GM18499 (cell line): ENCODE results near the gene ALKBH4.
"Not testable (repeated sequence)": the region's sequence is repeated elsewhere in the genome, so short reads cannot be mapped to it uniquely, and the experiment has no call there.

Experiments used
- ATAC-seq: cut with Tn5 transposase; IDR thresholded peaks from one replicate; pipeline ENCODE4 v1.9.1; 2021; ENCODE audit warnings: moderate number of reproducible peaks; ENCODE audit not compliant: insufficient read depth, unreplicated experiment

Gene ALKBH4

DNA sequence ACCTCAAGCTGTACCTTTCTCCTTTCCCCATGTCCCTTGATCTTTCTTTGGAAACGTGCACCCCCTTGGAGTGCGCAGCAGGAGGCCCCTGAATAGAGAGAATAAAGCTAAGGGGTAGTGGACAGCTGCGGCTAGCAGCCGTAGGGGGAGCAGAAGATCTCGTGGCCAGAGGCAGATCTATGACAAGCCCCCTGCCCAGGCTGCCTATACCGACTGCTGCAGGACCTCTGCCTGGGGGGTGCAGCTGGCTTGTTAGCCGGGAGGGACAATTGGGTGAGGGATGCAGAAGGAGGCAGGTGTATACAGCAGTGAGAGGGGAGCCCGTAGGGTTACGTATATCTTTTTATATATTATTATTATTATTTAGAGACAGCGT is 14.5 kb upstream of the ALKBH4 start:
- peak; percentile 27 for ATAC-seq

DNA sequence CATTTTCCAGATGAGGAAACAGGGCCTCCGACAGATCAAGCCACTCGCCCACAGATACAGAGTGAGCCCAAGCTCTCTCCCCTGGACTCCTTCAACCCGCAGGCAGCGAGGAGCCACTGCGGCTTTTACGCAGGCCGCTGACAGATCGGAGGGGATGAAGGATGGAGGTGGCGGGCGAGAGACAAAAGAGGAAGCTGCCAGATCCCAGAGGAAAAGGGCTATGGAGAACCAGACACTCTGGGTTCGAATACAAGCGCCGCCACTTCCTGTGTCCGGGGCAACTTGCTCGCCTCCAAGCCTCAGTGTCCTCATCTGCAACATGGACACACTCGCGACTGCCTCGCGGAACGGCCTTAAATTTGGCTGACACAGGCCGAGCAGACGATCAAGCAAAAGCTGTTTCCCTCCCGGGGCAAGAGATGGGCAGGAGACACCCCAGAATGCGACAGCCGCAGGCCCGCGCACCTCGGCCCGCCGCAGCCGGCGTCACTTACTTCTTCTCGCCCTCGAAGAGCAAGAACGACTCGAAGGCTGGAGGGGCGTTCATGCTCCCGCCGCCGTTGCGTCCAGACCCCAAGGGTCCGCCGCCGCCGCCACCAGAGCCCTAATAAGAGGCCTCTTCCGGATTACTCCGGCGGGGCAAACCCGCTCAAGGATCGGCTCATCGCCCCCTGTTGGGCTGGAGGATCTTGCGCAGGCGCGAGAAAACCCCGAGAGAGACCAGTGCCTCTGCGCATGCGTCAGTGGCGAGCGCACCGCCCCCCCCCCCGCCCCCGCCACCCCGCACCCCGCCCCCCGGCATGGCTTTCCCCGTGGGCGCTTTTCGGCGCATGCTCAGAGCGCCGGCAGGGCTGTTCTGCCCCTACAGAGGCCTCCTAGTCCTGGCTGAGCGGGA is 13.9 kb upstream of the ALKBH4 start, which contains the start of gene POLR2J:
Gene POLR2J, minus strand, starts transcription at position 609 of the 895 bp plus-strand sequence. Its CDS starts 62 bp downstream, at position 547.
- peak; percentile 52 for ATAC-seq

DNA sequence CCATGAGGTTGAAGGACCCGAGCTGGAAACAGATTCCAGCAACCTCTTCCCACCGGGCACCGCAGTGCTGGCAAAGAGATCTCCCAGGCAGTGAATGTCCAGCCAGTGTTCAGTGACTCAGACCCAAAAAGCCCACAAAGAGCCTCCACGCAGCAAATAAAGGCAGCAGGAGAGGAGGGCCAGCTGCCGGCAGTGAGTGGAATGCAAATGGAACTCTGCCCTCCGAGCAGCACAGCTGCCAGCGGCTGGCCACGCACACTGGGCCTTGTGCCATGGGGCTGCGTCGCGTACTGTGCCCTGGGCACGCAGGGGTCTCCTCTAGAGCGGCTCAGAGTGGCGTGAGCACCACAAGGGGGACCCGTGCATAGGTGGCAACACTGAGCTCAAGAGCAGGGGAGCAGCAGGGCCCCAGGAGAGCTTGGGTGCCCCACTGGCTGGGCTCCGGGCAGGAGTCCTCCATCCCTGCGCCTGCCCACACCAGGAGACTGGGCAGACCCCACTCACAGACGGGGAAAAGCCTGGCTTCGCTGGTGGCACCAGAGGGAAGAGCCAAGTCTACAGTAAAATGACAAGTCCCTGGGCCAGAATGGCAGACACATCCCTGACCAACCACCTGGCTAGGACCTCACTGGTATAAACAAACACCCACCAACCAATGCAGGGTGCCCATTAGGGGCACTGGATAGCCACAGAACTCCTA is 10.2 kb upstream of the ALKBH4 start:
- not testable (repeated sequence) for ATAC-seq

DNA sequence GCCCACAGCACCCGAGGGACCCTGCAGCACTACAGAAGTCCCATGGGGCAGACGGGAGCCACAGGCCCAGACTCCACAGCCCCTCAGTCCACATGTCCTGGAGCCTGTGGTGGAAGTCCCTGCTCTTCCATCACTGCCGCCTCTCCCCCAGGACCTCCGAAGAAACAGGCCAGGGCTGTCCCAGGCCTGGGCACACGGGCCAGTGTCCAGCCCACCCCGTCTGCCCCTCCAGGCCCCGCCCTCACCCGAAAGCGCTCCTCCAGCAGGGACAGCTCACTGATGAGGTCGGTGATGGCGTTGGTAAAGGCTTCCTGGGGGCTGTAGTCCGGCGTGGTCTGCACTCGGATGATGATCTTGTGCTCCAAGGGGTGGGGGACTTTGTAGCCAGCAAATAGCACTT is 9.5 kb upstream of the ALKBH4 start:
- not testable (repeated sequence) for ATAC-seq

DNA sequence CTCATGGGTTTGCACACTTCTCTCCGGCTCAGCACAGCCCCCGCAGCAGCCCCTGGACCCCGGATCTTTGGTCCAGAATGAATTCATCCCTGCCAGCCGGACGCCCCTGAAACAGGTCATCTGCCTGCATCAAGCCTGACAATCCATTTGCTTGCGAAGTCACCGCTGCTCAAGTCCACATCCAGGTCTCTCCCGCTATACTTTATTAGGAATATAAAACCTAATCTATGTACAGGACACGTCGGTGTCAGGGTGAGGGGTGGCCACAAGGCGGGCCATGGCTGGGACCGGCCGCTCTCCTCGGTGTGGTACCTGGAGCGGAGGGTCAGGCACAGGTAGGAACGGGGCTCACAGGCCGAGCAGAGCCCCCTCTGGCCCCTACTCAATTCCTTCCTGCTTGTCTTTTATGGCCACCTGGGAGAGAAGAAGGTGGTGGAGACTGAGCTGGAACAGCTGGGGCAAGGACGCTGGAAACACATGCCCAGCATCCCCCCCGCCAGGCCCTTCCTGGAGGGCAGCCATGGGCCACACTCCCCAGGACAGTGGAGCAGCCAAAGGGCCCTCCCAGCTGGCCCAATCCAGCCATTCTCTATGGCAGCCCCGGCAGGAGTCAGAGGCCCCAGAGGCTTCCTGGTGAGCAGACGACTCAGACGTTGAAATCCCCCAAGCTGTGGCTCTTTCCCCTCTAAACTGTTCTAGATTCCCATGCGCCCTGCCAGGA is 8.8 kb upstream of the ALKBH4 start:
- ATAC-seq = no peak

DNA sequence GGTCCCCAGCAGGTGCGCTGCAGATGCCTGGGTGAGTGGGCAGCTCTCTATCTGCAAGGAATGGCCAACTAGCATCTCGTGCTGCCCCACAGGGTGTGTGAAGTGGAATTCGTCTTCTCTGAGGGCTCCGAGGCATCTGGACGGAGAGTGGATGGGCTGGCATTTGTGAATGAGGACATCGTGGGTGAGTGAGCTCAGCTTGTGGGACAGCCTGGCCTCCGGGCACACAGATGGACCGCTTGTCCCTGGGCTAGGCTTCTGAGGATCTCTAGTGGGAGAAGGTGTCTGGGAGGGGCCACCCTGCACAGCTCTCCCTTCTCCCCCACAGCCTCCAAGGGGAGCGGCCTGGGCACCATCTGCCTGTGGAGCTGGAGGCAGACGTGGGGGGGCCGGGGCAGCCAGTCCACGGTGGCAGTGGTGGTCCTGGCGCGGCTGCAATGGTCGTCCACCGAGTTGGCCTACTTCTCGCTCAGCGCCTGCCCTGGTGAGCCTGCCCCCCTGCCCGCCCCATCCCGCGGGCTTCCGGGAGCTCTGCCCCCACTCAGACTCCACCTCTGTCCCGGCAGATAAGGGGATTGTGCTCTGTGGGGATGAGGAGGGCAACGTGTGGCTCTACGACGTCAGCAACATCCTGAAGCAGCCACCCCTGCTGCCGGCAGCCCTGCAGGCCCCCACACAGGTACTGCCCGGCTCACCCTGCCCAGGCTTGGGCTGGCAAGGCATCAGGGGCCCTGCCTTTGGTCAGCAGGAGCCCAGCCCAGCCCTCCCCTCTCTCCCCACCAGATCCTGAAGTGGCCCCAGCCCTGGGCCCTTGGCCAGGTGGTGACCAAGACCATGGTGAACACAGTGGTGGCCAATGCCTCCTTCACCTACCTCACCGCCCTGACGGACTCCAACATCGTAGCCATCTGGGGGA is 7.7 kb upstream of the ALKBH4 start:
- no peak for ATAC-seq

DNA sequence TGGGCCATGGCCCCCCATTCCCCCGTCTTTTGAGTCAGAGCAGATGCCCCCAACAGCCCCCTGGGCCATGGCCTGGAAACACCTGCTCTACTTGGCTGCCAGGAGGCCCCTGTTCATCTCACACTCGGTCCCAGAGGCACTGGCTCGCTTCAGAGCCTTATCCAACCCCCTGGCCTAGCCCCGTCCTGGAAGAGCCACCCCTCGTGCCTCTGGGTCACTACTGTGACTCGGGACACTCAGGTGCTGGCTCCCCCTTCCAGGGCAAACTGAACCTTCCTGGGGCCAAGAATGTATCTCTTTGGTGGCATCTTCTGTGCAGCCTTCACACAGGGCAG is 7.1 kb upstream of the ALKBH4 start:
- no peak for ATAC-seq

DNA sequence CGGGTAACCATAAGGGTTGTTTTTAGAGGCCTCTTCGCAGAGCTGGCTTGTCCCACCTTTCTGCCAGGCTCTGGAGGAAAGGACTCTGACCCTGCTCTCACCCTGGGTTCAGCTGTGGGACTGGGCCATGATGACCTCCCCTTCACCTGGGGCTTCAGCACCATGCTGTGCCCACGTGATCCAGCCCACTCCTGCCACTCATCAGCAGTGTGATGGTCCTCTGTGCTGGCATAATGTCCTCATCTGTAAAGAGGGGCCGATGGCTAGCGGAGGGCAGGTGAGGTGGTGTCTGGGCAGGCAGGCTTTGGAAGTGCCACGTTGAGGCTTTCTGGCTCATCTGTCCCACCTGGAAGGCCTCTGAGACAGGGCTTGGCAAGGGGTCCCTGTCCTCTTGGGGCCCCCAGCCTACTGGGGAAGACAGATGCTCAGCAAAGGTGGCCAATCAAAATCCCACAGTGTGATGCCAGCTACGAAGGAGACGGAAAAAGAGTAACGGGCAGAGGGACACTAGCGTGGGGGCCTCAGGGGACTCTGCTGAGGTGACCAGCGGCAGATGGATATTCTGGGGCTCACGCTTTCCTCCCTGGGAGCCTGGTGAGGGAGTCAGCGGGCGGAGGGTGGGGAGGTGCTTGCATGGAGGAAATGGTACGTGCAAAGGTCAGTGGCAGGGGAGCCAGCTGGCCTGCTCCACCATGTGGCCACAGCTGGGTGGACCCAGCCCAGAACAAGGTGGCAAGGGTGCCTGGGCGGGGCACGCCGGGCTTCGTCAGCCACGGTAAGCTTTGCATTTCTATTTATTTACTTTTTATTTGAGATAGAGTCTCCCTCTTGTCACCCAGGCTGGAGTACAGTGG is 5.5 kb upstream of the ALKBH4 start:
- ATAC-seq = no peak

DNA sequence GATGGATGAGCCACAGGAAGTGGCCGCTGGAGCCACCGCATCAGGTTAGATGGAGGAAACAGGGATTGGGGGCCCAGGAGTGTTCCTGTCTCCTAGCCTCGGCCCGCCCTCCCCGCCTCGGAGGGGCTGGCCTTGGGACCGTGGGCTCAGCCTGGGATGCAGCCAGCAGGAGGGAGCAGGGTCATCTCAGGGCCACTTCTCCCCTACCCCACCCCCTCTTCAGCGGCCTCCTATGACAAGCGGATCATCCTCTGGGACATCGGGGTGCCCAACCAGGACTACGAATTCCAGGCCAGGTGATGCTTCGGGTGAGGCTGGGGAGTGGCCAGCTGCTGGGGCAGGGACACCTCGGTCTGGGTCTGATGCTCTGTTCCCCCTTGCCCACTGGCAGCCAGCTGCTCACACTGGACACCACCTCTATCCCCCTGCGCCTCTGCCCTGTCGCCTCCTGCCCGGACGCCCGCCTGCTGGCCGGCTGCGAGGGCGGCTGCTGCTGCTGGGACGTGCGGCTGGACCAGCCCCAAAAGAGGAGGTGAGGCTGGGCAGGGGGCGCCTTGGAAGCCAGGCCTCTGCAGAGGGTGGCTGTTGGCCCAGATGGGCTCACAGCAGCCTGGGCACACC is 4.8 kb upstream of the ALKBH4 start:
- no peak for ATAC-seq

DNA sequence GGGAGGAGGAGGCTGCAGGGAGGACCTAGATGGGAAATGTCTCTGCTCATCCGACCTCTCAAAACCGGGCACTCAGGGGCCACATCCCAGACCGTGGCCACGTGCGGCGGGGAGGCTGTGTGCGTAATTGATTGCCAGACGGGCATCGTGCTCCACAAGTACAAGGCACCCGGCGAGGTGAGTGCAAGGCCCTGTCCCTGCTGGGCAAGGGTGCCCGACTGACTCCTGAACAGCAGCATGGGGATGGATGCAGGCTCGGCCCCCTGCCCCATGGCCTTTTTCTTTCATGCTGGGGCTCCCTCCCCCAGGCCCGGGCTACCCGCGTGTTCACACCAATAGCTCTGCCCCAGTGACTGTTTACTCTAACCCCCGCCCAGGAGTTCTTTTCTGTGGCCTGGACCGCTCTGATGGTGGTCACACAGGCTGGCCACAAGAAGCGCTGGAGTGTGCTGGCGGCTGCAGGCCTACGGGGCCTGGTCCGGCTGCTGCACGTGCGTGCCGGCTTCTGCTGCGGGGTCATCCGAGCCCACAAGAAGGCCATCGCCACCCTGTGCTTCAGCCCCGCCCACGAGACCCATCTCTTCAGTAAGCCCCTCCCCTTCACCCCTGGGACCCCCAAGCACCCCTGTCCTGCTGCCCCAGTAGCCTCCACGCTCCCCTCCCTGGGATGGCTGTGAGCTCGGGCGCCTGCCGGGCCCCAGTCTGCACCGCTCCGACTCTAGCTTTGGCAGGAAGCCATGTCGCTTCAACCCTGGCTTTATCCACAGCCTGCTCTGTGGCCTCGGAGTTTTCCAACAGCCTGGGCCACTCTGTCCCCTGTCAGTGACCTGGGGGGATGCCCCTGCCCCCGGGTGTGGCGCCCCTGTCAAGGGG is 4.1 kb upstream of the ALKBH4 start:
- no peak for ATAC-seq

DNA sequence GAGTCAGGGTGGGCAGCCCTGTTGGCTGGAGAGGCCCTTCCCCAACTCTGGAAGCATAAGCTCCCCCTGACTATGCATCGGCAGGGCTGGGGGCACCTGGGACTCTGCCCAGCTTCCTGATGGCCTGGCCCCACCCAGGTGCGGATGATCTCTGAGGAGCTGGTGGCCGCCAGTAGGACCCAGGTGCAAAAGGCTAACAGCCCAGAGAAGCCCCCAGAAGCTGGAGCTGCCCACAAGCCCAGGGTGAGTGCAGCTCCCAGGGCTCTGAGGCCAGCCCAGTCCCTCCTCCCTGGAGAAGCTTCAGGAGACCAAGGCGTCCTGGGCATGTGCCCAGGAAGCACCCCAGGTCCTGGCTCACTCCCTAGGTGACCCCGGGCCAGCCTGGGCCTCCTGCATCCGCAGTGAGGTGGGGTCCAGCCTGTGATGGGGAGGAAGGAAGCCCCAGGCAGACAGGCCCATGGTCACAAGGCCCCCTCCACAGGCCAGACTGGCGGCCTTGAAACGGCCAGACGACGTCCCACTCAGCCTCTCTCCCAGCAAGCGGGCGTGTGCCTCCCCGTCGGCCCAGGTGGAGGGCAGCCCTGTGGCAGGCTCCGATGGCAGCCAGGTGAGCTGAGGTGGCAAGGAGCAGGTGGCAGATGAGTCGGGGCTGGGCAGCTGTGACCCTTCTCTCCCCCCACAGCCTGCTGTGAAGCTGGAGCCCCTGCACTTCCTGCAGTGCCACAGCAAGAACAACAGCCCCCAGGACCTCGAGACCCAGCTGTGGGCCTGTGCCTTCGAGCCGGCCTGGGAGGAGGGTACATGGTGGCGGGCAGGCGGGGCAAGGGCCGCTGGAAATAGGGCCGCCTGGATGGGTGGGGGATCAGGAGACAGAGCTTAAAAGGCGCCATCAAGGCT is 3.2 kb upstream of the ALKBH4 start:
- no peak for ATAC-seq

DNA sequence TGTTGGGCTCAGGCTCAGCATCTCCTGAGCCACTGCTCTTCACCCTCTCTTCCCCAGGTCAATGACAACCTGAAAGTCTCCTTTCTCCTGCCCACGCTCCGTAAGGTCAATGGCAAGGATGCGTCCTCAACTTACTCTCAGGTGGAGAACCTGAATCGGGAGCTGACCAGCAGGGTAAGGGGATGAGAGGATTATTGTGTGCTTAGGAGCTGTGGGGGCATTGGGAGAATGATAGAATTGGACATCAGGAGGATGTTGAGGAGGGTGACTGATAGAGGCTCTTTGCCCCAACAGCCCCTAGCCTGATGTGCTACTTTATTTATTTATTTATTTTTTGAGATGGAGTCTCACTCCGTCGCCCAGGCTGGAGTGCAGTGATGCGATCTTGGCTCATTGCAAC is 1.4 kb upstream of the ALKBH4 start:
- no peak for ATAC-seq

DNA sequence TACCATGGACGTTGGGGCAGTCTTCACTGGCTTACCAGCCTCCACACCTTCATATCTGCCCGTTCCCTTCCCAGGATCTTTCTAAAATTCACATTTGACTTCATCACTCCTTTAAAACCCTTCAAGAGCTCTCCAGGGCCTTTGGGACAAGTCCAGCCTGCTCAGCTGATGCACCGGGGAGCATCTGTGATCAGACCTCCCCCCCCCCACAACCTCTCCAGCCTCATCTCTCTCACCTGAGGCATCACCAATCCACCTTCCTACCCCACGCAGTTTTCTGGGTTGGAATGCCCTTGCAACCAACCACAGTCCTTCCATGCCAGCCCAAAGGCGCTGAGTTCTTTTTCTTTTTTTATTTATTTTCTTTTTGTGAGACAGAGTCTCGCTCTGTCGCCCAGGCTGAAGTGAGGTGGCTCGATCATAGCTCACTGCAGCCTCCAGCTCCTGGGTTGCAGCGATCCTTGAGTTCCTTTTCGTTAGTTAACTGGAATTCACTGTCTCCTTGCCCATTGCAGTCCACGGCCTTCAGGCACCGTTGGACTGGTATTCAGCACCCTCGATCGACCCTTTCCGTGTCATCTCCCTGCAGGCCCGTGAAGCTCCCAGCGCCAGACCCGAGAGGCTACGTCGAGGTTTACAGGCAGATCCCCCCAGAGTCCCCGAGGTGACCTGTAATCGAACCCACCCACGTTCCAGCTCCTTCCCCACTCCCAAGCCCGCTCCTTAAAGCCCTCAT is 654 bp downstream of the ALKBH4 start:
- ATAC-seq = no peak

DNA sequence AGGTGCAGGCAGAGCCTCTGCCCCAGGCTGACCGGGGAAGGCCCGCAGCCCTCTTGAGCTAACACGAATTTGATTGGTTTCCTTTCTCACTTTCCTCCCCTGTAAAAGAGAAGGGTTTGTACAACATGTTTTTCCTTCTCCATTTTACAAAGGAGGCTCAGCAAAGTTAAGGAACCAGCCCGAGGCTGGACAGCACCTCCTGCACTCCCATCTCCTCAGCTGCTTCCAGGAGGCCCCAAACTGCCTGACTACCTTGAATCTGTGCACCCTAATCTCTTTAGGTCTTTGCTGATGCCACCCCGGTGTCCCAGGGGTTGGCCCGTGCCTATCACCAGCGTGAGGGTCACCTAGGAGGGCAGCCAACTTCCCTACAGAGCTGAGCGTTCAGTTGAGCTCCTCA is 4.2 kb downstream of the ALKBH4 start:
- ATAC-seq = no peak

DNA sequence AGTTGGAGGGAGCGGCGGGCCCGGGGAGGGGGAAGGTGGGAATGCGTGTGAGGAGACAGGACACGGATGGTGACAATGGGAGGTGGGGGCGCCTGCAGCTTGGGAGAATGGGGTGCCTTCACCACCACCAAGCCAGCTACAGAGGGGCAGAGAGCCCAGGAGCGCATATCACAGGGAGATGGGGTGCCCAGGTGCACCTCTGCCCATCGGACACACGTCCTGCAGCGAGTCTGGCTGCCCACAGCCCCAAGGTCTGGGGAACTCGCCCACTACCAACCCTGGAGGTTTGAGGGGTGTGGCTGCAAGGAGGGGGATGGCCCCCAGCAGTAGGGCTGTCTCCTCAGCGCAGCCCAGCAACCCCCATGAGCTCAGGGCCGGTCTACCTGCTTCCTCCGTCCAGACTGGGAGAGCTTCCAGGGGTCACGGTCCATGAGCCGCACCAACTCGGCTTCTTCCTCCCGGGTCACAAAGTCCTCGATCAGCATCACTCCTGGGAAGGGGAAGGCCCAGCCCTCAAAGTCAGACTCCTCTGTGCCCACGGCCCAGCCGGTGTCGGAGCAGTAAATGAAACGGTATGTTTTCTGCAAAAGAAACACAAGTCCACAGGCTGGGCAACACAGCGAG is 5.3 kb downstream of the ALKBH4 start:
- no peak for ATAC-seq
